ENCODE measurements around the gene YY1.
"Not testable (repeated sequence)": the region's sequence is repeated elsewhere in the genome, so short reads cannot be mapped to it uniquely, and the experiment has no call there.

The YY1 gene

DNA sequence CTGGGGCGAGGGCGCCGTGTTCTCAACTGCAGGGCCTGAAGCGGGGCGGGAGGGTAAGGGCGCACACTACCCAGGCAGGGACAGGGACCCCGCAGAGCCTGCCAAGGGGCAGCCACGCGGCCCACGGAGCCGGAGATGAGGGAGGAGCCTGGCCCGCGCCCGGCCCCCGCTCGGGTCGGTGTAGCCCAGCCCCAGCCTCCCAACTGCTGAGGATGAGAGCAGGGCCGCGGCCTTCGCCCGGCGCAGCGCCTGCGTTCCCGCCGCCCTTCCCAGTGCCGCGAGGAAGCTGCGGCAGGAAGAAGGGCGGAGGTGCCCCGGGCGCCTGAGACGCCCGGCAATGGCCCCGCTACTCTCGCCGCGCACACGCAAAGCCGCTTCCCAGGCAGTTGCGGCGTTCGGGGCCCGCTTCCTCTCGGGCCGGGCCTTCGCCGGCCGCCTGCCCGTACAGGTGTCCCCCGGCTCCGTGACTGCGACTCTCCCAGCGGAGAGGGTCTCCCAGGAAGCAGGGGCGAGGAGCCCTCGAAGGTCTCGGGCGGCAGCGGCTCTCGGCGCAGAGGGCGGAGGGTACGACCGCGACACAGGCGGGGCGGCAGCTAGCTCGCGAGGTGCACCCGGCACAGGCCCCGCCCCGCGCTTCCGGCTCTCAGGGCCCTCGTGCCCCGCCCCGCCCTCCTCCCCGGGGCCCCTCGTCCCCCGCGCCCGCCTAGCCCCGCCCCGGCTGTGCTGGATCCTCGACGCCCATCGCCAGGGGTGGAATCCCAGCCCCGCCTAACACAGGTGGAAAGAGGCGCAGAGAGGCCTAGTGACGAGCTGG, 24.8 kb upstream of the YY1 start:
- no peak for FAIRE-seq

- FAIRE-seq = no peak
Measured at GRCh38 chr14:100214770-100215083, 24.2 kb upstream of the YY1 start.

DNA sequence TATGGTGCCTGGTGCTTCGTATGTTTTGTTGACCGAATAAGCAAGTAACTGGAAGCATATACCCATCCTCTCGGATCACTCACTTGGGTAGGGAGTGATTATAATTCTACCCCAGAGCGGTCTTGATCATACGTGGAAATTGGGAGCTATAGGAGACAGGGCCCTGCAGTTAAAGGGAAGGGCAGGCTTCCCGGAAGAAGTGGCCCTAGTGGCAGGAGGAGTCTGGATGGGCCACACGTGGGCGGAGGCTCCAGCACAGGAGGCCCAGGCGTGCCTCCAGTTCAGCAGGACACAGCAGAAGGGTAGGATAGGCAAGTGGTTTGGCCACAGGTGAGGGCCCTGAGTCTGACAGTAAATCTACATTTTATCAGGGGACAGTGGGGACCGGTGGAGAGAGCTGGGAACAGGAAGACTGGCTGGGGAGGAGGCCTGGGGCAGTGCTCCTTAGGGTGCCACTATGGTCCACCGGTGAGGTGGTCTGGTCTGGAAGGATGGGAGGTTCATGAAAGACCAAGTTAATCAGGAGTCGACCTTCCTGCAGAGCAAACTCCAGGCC, 23.5 kb upstream of the YY1 start:
- FAIRE-seq = no peak

DNA sequence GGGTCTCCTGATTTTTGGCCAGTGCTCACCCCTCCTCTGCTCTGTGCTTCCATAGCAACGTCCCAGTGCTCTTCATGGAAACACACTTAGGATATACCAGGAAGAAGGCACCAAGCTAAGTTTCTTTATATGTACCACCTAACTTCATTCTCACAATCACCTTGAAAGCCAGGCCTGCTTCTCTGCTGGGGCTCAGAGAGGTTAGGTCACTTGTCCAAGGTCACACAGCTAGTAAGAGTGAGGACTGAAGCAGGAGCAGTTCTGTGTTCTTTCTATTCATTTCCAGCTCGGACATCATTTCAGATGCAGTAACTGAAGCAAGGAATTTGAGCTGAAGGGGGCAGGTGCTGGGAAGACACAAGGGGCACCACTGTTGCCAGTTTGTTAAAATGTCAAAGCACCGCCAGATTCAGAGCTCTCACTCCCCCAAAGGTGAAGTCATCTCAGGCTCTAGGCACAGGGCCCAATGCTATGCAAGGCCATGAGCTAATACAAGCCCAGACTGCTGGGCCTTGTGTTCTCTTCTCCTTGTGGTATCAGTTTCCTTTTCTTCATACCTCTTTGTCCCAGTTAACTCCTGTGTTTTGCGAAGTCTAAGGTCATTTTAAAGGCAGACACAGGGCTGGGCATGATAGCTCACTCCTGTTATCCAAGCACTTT, 19.7 kb upstream of the YY1 start:
- FAIRE-seq = no peak

- no peak for FAIRE-seq
Measured at GRCh38 chr14:100221533-100222223, 17.3 kb upstream of the YY1 start.

GRCh38 chr14:100222224-100223093, 16.5 kb upstream of the YY1 start:
- FAIRE-seq = no peak

- FAIRE-seq = no peak
Measured at GRCh38 chr14:100223332-100224201, 15.4 kb upstream of the YY1 start.

DNA sequence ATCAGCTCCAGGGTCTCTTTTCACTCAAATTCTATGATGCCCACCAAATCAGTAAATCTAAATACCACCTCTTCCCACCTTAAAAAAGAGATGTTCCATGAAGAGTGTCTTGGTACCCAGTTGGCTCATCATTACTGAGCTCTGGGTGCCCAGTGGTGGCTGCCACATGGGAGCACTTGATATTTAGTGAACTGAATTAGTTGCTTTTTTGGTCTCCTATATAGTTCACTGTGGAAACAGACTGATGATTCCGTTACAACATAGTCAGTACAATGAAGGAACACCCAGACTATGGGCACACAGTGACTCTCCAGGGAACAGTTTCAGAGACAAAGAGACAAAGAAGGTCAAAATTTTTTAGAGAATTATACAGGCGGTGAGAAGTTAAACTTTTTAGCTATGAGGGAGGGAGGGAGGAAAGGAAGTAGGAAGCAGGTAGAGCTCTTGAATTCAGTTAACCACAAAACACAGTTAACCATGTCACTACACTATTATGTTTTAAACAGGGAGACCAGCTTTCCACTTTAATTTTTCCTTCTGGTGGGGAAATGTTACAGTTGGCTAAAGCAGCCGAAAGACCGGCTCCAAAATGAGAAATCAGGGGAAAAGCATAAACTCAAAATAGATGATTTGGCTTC, 14.6 kb upstream of the YY1 start:
- no peak for FAIRE-seq

- FAIRE-seq = no peak
Measured at GRCh38 chr14:100225169-100225568, 13.8 kb upstream of the YY1 start.

DNA sequence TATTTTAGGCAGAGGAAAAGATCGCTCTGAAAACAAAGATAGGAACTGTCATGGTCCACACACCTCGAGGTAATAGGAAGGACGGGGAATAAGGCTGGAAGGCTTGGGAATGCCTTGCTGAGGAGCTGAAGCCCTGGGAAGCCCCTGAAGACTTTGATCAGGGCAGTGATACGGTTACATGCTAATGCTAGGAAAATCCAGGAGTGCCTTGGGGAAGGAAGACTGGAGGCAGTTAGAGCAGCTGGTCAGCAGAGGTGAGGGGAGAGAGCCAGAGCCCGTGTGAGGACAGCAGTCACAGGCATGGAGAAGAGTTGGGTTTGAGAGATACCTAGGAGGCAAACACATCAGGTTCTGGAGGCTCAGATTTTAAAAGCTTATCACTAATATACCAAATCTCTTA, 8.6 kb upstream of the YY1 start:
- no peak for FAIRE-seq

DNA sequence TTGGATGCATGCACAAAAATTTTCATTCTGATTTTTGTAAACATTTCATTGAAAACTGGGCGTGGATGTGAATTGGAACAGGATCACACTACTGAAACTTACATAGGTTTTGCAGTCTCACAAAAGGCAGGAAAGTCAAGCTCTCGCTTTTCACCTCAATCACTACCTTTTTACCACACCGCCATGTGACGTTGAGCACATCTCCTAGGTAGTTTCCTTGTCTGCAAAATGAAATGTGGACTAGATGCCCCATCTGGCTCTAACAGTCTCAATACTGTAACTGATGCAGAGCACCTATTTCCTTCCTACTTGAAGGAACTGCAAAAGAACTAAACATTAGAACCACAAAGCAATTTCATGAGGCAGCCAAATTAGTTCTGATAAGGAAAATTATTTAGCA, 4.4 kb upstream of the YY1 start:
- FAIRE-seq = no peak

DNA sequence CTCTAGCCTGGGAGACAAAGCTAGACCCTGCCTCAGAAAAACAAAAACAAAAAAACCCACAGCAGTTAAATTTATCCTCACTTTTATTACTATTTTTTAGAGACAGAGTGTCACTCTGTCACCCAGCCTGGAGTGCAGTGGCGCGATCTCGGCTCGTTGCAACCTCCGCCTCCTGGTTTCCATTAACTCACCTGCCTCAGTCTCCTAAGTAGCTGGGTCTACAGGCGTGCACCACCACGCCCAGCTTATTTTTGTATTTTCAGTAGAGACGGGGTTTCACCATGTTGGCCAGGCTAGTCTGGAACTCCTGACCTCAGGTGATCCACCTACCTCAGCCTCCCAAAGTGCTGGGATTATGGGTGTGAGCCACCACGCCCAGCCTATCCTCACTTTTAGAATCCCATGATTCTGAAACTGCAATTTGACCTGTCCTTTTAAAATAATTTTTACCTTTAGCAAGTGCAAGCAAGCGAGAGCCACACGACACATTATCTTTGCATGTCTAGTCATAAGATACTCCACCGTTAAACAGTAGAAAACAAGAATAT, 2.6 kb upstream of the YY1 start:
- FAIRE-seq = not testable (repeated sequence)

DNA sequence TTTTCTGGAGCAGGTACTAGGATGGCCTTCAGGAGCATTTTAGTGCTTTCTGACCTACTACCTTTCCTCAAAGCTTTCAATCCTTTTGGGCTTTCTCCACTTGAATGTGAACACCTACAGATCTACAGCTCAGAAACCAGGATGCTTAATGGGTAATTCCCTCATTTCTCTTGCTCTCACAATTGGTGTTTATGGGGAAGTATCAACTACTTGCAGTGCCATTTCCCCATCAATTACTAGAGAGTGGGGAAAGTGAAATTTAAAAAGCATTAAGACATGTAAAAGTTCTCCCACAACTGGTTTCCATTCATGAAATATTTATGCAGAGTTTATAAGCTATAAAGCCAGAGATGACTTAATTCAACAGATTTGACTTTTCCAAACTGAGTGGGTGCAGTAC, 2.1 kb upstream of the YY1 start:
- no peak for FAIRE-seq

GRCh38 chr14:100237735-100238418, 1.1 kb upstream of the YY1 start:
- no peak for FAIRE-seq

DNA sequence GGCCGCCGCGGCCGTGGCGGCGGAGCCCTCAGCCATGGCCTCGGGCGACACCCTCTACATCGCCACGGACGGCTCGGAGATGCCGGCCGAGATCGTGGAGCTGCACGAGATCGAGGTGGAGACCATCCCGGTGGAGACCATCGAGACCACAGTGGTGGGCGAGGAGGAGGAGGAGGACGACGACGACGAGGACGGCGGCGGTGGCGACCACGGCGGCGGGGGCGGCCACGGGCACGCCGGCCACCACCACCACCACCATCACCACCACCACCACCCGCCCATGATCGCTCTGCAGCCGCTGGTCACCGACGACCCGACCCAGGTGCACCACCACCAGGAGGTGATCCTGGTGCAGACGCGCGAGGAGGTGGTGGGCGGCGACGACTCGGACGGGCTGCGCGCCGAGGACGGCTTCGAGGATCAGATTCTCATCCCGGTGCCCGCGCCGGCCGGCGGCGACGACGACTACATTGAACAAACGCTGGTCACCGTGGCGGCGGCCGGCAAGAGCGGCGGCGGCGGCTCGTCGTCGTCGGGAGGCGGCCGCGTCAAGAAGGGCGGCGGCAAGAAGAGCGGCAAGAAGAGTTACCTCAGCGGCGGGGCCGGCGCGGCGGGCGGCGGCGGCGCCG, 381 bp downstream of the YY1 start:
- FAIRE-seq = no peak

DNA sequence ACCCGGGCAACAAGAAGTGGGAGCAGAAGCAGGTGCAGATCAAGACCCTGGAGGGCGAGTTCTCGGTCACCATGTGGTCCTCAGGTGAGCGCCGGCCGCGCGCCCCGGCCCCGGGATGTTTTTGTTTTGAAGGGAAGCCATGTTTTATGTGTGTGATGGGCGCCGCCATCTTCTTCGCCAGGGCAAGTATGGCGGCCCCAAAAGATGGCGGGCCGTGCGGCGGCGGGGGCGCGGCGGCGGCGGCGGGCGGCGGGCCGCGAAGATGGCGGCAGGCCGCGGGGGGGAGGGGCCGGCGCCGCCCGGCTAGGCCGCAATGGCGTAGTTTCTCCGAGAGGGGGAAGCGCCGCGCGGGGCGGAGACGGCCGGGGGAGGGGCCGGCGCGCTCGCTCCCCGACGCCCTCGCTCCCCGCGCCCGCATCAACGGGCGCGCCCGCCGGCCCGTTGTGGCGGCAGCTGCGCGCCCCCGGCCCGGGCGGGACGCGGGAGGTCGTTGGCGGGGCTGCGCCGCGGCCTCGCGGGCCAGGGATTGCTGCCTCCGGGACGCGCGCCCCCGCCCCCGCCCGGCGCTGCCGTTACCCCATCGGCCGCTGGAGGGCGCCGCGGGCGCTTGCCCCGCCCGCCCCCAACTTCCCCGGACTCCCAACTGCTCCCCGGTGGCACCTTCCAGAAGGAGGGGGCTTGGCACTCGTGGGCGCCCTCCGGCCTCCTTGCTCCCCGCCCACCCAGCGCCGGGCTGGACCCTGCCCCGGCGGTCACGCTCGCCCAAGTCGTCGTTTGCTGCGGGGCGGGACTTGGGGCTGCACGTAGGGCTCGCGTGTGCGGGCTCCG, 1.1 kb downstream of the YY1 start:
- FAIRE-seq = no peak

DNA sequence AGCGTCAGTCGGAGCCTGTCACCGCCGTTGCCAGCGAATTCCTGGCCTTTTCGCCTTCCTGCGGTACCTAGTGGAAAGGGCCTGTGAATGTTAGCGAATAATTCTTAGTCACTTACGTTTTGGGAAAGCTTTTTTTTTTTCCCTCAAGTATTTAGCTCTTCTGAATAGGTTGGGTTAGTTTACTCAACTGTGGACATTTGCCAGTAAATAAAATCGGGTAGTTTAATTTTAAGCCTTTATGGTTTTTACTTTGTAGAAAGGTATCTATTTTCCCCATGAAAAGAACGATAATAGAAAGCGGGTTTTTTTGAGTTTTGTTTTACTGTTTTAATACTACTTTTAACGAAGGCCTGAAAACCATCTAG, 1.7 kb downstream of the YY1 start:
- FAIRE-seq = peak; percentile 24

DNA sequence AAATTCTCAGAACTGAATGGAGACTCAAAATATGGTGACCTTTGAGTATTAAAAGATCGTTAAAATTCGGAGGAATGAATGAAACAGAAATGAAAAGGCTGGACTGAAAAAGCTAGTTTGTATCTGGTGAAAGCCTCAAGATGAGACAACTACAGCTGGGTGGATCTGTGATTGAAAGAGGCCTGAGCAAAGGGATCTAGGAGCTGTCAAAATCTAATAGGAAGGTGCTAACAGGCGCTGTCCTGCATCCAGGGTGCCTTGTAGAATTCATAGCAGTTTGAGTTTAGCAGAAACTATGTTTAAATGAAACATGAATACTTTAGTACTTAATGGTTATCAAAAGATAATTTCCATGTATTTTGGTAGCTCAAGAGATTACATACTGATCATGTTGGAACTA, 2.3 kb downstream of the YY1 start:
- FAIRE-seq = no peak

GRCh38 chr14:100243020-100243419, 4.1 kb downstream of the YY1 start:
- FAIRE-seq = no peak

All from colon (tissue), 2 donors.